Measurements from ENCODE around the gene RNF2. TPM values are rescaled to one million over a fixed set of nuclear protein-coding genes. Genes with fewer than 3 reads are reported as not detected.

The RNF2 gene
- total RNA-seq, 4 donors from 2014 or later = 10.2 to 18.7 (median 17.4) TPM

- H3K4me1 ChIP-seq = no peaks in the 10 kb centered on the region
- no peak overlapping the region for H3K4me3 ChIP-seq
- ATAC-seq = no peak
- no peak for TF ChIP-seq POLR2A (IDR thresholded peaks at IDR 0.05)
- no peak for TF ChIP-seq EP300 (IDR thresholded peaks at IDR 0.05)
- no peak for TF ChIP-seq CTCF (IDR thresholded peaks at IDR 0.05)
- TF ChIP-seq POLR2AphosphoS5 (IDR thresholded peaks at IDR 0.05) = no peak
- no peaks in the 10 kb centered on the region for H3K9me3 ChIP-seq
- H3K27ac ChIP-seq = no peak overlapping the region
- H3K36me3 ChIP-seq = peaks cover 0 to 46% of the 10 kb centered on the region in 2 donors
- H3K27me3 ChIP-seq = no peaks in the 10 kb centered on the region
Measured at GRCh38 chr1:185087746-185088145, 42.4 kb downstream of the RNF2 start.

GRCh38 chr1:185091480-185091879 is 46.1 kb downstream of the RNF2 start:
- ATAC-seq = no peak
- WGBS, 2 donors (ENCODE audit: low coverage in 1 of 2) = 37 to 77% methylated on average over 3 to 5 of the region's 5 CpGs
- H3K36me3 ChIP-seq = peaks cover 0 to 71% of the 10 kb centered on the region in 2 donors

GRCh38 chr1:185094761-185095160 is 49.4 kb downstream of the RNF2 start:
- no peak for ATAC-seq
- H3K4me3 ChIP-seq = no peak overlapping the region
- WGBS, 2 donors (ENCODE audit: low coverage in 1 of 2) = 85 to 87% methylated on average over 2 of the region's 2 CpGs
- TF ChIP-seq POLR2AphosphoS5 (IDR thresholded peaks at IDR 0.05) (no peak), POLR2A (IDR thresholded peaks at IDR 0.05) (no peak), EP300 (IDR thresholded peaks at IDR 0.05) (no peak), CTCF (IDR thresholded peaks at IDR 0.05) (no peak)
- H3K27ac ChIP-seq = no peak overlapping the region
- no peaks in the 10 kb centered on the region for H3K9me3 ChIP-seq
- H3K4me1 ChIP-seq = no peaks in the 10 kb centered on the region
- H3K27me3 ChIP-seq = no peaks in the 10 kb centered on the region
- H3K36me3 ChIP-seq = peaks cover 0 to 71% of the 10 kb centered on the region in 2 donors

More at GRCh38 chr1:185091480-185091879, 46.1 kb downstream of the RNF2 start:
- Histone ChIP-seq H3K9me3 (no peaks in the 10 kb centered on the region), H3K4me3 (no peak overlapping the region), H3K4me1 (no peaks in the 10 kb centered on the region), H3K27me3 (no peaks in the 10 kb centered on the region), H3K27ac (no peak overlapping the region)
- TF ChIP-seq CTCF (IDR thresholded peaks at IDR 0.05) = no peak
- no peak for TF ChIP-seq EP300 (IDR thresholded peaks at IDR 0.05)
- no peak for TF ChIP-seq POLR2A (IDR thresholded peaks at IDR 0.05)
- TF ChIP-seq POLR2AphosphoS5 (IDR thresholded peaks at IDR 0.05) = no peak

GRCh38 chr1:185096531-185096930 is 51.2 kb downstream of the RNF2 start:
- H3K27ac ChIP-seq = no peak overlapping the region
- no peaks in the 10 kb centered on the region for H3K27me3 ChIP-seq
- 58 to 71% methylated on average over 2 of the region's 2 CpGs for WGBS, 2 donors (ENCODE audit: low coverage in 1 of 2)
- H3K9me3 ChIP-seq = no peaks in the 10 kb centered on the region
- H3K4me1 ChIP-seq = no peaks in the 10 kb centered on the region
- no peak overlapping the region for H3K4me3 ChIP-seq
- TF ChIP-seq EP300 (IDR thresholded peaks at IDR 0.05) (no peak), POLR2A (IDR thresholded peaks at IDR 0.05) (no peak), CTCF (IDR thresholded peaks at IDR 0.05) (no peak)
- peaks cover 0 to 72% of the 10 kb centered on the region in 2 donors for H3K36me3 ChIP-seq
- no peak for ATAC-seq

- peaks cover 0 to 31% of the 10 kb centered on the region in 2 donors for H3K36me3 ChIP-seq
- TF ChIP-seq POLR2AphosphoS5 (IDR thresholded peaks at IDR 0.05) (no peak), POLR2A (IDR thresholded peaks at IDR 0.05) (no peak), CTCF (IDR thresholded peaks at IDR 0.05) (no peak), EP300 (IDR thresholded peaks at IDR 0.05) (no peak)
- 83 to 84% methylated on average over 2 to 3 of the region's 3 CpGs for WGBS, 2 donors (ENCODE audit: low coverage in 1 of 2)
- no peak overlapping the region for H3K4me3 ChIP-seq
- no peak for ATAC-seq
- peaks cover 0 to 23% (median 0%) of the 10 kb centered on the region in 3 donors for H3K9me3 ChIP-seq
- no peaks in the 10 kb centered on the region for H3K4me1 ChIP-seq
- H3K27me3 ChIP-seq = no peaks in the 10 kb centered on the region
- H3K27ac ChIP-seq = no peak overlapping the region
Measured at GRCh38 chr1:185104083-185104482, 58.7 kb downstream of the RNF2 start.
